K562 (cell line): ENCODE results near the gene OMA1.

ENCODE experiments used
- MAFK ChIP-seq: IDR thresholded peaks from 2 replicates; pipeline ENCODE4 v1.6.1; 2011; ENCODE audit warnings: low read length, improper control_type of control experiment
- NFATC3 ChIP-seq: fragments of 450-650 bp; IDR thresholded peaks from 2 replicates; pipeline ENCODE4 v1.6.1; 2017; ENCODE audit warnings: mild to moderate bottlenecking
- POLR2AphosphoS5 ChIP-seq: IDR thresholded peaks from 2 replicates; pipeline ENCODE4 v1.6.1; 2011; ENCODE audit warnings: mild to moderate bottlenecking, low read depth, low read length, moderate library complexity; ENCODE audit not compliant: control insufficient read depth, insufficient read depth

DNA sequence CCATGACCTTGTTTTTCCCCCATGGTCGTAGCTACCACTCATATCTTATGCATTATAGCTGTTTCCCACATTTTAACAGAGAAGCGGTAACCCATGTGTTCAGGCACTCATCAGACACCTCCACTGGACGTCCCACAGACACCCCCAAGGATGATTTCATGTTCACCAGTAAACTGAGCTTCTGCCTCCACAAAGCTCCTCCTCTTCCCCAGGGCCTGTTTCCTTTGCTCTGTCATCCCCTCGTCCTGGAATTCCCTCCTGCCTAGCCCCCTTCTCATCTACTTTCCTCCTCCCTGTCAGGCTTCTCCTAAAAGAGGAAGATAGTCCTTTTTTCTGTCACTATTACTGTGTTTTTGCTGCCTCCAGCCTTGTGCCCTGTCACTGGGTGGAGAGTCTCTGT, 111.2 kb downstream of the OMA1 start:
- TF ChIP-seq NFATC3 (no peak), MAFK (no peak), POLR2AphosphoS5 (no peak)
